ENCODE measurements around the gene MRPL41.
"Not testable (repeated sequence)": the region's sequence is repeated elsewhere in the genome, so short reads cannot be mapped to it uniquely, and the experiment has no call there.

DNA sequence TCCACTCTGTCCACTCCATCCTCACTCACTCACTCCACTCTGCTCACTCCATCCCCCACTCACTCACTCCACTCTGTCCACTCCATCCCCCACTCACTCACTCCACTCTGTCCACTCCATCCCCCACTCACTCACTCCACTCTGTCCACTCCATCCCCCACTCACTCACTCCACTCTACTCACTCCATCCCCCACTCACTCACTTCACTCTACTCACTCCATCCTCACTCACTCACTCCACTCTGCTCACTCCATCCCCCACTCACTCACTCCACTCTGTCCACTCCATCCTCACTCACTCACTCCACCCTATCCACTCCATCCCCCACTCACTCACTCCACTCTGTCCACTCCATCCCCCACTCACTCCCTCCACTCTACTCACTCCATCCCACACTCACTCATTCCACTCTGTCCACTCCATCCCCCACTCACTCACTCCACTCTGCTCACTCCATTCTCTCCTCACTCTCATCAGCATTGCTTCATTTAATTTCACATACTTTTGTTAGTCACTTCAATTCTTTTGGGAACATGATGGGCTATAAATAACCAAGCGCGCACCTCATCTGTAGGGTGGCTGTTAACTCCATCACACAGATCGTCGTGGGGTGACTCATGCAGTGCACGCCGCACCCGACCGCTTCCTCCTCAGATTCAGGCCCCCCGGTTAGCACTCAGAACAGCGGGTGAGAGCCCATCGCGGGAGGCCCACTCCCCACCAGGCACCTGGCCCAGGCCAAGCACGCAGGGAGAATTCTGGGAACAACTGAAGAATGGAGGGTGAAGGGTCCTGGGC, 32.8 kb upstream of the MRPL41 start:
- not testable (repeated sequence) for TF ChIP-seq KDM1A (CRISPR knock-in tag; IDR thresholded peaks at IDR 0.05); ZNF589 (CRISPR knock-in tag; conservative IDR thresholded peaks at IDR 0.05); SP1 (IDR thresholded peaks at IDR 0.05); SP1 (CRISPR knock-in tag; IDR thresholded peaks at IDR 0.05); GABPB1 (CRISPR knock-in tag; IDR thresholded peaks at IDR 0.05); EZH2 (conservative IDR thresholded peaks at IDR 0.05; ENCODE audit: low read depth, low read length); ZNF234 (CRISPR knock-in tag; conservative IDR thresholded peaks at IDR 0.05); ZNF770 (CRISPR knock-in tag; IDR thresholded peaks at IDR 0.05); HNRNPLL (IDR thresholded peaks at IDR 0.05; ENCODE audit: low read depth, low read length, poor library complexity, severe bottlenecking); IRF2 (CRISPR knock-in tag; IDR thresholded peaks at IDR 0.05); CBX5 (CRISPR knock-in tag; IDR thresholded peaks at IDR 0.05; ENCODE audit: borderline replicate concordance); E2F1 (CRISPR knock-in tag; IDR thresholded peaks at IDR 0.05); ZBTB3 (CRISPR knock-in tag; IDR thresholded peaks at IDR 0.05; ENCODE audit: borderline replicate concordance, low read depth)
- TF ChIP-seq, protein P1, sequence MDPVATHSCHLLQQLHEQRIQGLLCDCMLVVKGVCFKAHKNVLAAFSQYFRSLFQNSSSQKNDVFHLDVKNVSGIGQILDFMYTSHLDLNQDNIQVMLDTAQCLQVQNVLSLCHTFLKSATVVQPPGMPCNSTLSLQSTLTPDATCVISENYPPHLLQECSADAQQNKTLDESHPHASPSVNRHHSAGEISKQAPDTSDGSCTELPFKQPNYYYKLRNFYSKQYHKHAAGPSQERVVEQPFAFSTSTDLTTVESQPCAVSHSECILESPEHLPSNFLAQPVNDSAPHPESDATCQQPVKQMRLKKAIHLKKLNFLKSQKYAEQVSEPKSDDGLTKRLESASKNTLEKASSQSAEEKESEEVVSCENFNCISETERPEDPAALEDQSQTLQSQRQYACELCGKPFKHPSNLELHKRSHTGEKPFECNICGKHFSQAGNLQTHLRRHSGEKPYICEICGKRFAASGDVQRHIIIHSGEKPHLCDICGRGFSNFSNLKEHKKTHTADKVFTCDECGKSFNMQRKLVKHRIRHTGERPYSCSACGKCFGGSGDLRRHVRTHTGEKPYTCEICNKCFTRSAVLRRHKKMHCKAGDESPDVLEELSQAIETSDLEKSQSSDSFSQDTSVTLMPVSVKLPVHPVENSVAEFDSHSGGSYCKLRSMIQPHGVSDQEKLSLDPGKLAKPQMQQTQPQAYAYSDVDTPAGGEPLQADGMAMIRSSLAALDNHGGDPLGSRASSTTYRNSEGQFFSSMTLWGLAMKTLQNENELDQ (CRISPR knock-in tag; IDR thresholded peaks at IDR 0.05; ENCODE audit: borderline replicate concordance), result not testable (repeated sequence)
- TF ChIP-seq, protein P2, sequence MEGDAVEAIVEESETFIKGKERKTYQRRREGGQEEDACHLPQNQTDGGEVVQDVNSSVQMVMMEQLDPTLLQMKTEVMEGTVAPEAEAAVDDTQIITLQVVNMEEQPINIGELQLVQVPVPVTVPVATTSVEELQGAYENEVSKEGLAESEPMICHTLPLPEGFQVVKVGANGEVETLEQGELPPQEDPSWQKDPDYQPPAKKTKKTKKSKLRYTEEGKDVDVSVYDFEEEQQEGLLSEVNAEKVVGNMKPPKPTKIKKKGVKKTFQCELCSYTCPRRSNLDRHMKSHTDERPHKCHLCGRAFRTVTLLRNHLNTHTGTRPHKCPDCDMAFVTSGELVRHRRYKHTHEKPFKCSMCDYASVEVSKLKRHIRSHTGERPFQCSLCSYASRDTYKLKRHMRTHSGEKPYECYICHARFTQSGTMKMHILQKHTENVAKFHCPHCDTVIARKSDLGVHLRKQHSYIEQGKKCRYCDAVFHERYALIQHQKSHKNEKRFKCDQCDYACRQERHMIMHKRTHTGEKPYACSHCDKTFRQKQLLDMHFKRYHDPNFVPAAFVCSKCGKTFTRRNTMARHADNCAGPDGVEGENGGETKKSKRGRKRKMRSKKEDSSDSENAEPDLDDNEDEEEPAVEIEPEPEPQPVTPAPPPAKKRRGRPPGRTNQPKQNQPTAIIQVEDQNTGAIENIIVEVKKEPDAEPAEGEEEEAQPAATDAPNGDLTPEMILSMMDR (CRISPR knock-in tag; IDR thresholded peaks at IDR 0.05), result not testable (repeated sequence)

Measured in HepG2 (cell line).